ENCODE measurements around the gene POMZP3. TPM values are rescaled to one million over a fixed set of nuclear protein-coding genes. Genes with fewer than 3 reads are reported as not detected.
"Not testable (repeated sequence)": the region's sequence is repeated elsewhere in the genome, so short reads cannot be mapped to it uniquely, and the experiment has no call there.

POMZP3 gene
- 9.9 and 11.3 TPM in 2 replicates for polyA plus RNA-seq (2014; cell fraction: cytosol; rRNA removed)
- 2.4 and 4.9 TPM in 2 replicates for polyA plus RNA-seq (2014; cell fraction: nucleus; rRNA removed)

DNA sequence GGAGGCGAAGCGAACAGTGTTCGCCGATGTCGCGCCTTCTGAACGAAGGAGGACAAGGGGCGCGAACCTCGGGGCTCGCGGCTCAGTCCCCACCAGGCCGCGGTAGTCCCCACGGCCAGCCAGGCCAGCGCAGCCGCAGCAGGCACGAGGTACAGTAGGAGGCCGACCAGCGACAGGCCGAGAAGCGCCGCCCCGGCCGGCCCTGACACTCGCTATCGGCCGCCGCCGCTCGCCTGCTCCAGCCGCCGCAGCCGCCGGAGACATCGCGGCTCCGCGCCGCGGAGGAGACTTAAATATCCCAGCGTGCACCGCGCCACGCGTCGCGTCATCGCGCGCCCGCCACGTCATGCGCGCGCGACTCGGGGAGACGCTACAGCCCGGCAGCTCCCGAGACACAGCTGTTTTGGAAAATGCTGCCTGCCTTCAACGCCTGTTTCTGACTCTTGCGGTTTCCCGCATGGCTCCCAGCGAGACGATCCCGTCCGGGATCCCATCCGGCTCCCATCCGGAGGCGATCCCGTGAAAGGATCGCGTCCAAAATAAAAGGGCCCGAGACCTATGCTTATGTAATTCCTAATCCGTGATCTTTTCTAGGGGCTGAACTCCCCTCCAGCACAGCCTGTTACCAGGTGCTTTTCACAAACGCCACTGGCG lies at the start of gene POMZP3:
Gene POMZP3 (minus strand): TSS at position 291 of the 654 bp plus-strand sequence. CDS start 1,215 bp downstream, outside the sequence.
- DNase-seq (ENCODE audit: low spot score) = peak; percentile 27

DNA sequence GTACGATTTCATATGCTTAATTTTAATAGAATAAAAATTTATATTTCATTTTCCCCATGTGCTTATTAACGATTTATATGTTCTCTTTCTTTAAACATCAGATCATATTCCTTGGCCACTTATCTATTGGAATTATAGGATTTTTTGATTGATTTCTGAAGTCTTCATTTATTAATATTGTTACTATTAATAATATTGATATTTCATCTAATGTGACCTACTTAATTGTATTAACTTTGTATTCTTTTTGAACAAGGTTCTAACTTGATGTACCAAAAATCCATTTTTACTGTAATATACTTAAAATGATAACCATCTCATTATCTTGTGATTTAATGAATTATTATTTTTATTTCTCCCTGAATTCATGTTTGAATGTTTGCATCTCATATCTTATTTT lies 48.7 kb upstream of the POMZP3 start:
- not testable (repeated sequence) for DNase-seq (ENCODE audit: low spot score)

- DNase-seq (ENCODE audit: low spot score) = not testable (repeated sequence)
These were observed 46.3 kb upstream of the POMZP3 start for GRCh38 chr7:76673346-76673745.

DNA sequence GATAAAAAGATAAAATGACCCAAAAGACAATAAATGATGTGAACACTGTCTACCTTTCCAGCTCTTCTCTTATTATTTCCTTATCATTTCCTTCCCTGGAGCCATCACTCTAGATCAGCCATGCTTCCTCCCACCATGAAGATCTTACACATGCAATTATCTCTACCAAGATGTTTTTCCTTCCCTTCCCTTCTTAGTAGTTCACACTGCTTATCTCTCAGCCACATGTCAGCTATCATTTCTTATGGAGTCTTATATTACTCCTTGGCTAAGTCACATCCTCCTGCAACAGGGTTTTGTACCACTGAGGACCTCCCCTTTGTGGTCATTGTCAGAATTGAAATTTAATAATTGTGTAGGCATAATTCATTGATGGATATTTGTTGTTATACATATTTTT lies 32.1 kb upstream of the POMZP3 start:
- not testable (repeated sequence) for DNase-seq (ENCODE audit: low spot score)

GRCh38 chr7:76656425-76656824 lies 29.3 kb upstream of the POMZP3 start:
- not testable (repeated sequence) for DNase-seq (ENCODE audit: low spot score)

GRCh38 chr7:76642620-76643019 lies 15.5 kb upstream of the POMZP3 start:
- DNase-seq (ENCODE audit: low spot score) = not testable (repeated sequence)

DNA sequence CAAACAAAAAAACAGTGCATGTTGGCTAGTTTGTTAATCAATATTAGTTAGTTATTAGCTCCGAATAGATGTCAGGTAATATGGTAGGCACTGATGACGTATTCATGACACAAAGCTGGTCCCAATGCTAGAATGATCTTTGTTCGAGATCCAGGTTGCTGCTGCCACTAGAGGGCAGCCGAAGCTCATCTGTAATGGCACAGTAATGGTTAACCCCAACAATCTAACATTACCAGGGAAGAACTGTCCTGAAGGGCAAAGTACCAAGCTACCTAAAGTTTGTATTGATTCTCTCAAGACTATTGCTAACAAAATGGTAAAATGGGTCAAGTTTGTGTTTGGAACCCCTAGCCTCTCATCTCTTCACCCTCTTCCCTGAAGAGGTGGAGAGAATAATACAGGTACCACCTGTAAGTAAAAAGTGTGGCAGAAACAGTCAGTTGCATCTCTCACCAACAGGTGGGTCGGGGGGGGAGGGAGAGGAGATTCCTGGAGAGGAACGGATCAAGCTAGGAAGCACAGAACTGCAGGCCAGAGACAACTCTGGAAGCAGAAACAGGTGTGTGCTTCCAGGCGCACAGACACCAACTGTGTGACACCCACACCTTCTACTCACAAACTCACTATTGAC lies 10.1 kb upstream of the POMZP3 start:
- not testable (repeated sequence) for DNase-seq (ENCODE audit: low spot score)

- DNase-seq (ENCODE audit: low spot score) = not testable (repeated sequence)
These were observed 498 bp downstream of the POMZP3 start for GRCh38 chr7:76626581-76626980.

- not testable (repeated sequence) for DNase-seq (ENCODE audit: low spot score)
These were observed 7.5 kb downstream of the POMZP3 start for GRCh38 chr7:76619439-76620190.

DNA sequence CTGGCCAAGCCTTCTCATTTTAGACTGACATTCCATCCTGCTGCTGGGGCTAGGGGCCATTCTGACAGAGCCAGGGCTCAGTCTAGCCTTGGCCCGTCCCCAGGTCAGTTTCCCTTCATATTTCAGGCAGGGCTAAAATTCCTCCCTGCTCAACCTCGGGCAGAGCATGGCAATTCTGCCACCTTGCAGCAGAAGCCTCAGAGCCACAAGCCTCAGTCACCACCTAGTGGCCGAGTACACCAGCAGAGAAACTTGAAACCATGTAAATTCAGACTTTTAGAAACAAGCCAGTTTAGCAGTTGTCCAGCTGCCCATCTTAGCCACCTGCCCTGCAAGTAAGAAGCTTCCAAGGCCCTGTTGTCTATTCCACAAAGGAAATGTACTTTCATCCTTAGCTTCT lies 13.3 kb downstream of the POMZP3 start:
- peak; percentile 12 for DNase-seq (ENCODE audit: low spot score)

DNA sequence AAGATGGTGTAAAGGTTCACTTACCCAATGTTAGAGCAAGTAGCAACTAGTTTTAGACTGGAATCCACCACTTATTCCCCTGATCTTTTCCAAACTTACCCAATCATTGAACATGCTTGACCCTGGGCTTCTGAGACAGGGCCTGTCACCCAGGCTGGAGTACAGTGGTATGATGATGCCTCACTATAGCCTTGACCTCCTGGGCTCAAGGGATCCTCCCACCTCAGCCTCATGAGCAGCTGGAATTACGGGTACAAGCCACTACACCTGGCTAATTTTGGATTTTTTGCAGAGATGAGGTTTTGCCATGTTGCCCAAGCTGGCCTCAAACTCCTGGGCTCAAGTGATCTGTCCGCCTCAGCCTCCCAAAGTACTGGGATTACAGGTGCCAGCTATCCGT lies 14.8 kb downstream of the POMZP3 start:
- not testable (repeated sequence) for DNase-seq (ENCODE audit: low spot score)

DNA sequence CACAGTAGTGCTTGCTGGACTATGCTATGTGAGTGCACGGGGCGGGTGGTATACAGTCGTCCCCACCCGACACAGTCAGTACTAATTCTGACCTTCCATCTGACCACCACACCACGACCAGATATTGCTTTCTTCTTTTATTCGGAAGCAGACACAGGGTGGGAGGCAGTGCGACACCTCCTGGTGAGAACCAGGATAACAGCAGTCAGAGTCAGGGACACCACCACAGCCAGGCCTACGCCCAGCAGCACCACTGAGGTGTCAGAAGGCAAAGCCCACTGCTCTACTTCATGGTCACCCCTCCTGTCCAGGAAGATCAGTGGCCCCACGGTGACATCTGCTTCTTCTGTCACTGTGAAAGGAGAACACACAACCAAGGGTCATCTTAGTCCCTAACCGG lies 17.2 kb downstream of the POMZP3 start:
- DNase-seq (ENCODE audit: low spot score) = not testable (repeated sequence)

GRCh38 chr7:76608469-76608868 lies 18.6 kb downstream of the POMZP3 start:
- peak; percentile 2 for DNase-seq (ENCODE audit: low spot score)

GRCh38 chr7:76606027-76606426 lies 21.1 kb downstream of the POMZP3 start:
- not testable (repeated sequence) for DNase-seq (ENCODE audit: low spot score)

GRCh38 chr7:76600650-76601049 lies 26.4 kb downstream of the POMZP3 start:
- DNase-seq (ENCODE audit: low spot score) = not testable (repeated sequence)

DNA sequence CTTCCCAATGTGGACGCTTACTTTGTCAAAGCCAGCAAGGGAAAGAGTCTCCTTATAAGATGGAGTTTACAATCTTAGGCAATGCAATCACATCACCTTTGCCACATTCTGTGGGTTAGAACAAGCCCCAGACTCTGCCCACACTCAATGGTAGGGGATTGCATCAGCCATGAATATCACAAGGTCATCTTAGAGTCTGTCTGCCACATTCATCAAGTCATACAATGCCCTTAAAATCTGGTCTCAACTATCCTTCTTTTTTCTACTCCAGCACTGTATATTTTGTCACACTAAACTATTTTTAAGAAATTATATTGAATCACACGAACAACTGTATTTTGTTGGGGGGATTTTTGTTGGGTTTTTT lies 27.0 kb downstream of the POMZP3 start:
- DNase-seq (ENCODE audit: low spot score) = not testable (repeated sequence)

DNA sequence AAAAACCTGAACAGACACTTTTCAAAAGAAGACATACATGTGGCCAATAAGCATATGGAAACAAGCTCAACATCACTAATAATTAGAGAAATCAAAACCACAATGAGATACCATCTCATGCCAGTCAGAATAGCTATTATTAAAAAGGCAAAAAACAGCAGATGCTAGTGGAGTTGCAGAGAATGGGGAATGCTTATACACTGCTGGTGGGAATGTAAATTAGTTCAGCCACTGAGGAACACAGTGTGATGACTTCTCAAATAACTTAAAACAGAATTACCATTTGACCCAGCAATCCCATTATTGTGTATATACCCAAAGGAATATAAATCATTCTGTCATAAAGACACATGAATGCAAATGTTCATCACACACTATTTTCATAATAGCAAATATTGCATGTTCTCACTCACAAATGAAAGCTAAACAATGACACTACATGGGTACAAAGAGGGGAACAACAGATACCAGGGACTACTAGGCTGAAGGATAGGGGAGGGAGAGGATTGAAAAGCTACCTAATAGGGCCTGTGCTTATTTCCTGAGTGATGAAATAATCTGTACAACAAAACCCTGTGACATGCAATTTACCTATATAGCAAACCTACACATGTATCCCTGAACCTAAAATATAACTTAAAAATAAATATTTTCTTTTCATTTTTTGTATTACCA lies 28.4 kb downstream of the POMZP3 start:
- not testable (repeated sequence) for DNase-seq (ENCODE audit: low spot score)

DNA sequence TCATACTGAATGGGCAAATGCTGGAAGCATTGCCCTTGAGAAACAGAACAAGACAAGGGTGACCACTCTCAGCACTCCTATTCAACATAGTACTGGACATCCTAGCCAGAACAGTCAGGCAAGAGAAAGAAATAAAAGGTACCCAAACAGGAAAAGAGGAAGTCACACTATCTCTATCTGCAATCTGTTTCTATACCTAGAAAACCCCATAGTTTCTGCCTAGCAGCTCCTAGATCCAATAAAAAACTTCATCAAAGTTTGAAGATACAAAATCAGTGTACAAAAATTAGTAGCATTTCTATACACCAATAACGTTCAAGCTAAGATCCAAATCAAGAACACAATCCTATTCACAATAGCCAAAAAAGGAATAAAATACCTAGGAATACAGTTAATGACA lies 29.8 kb downstream of the POMZP3 start:
- DNase-seq (ENCODE audit: low spot score) = not testable (repeated sequence)

GRCh38 chr7:76592694-76593093 lies 34.4 kb downstream of the POMZP3 start:
- not testable (repeated sequence) for DNase-seq (ENCODE audit: low spot score)

GRCh38 chr7:76591602-76592304 lies 35.3 kb downstream of the POMZP3 start:
- not testable (repeated sequence) for DNase-seq (ENCODE audit: low spot score)

GRCh38 chr7:76591033-76591432 lies 36.0 kb downstream of the POMZP3 start:
- not testable (repeated sequence) for DNase-seq (ENCODE audit: low spot score)
